B cell (primary cell): ENCODE measurements around the gene TNN. TPM values are rescaled to one million over a fixed set of nuclear protein-coding genes. Genes with fewer than 3 reads are reported as not detected.

ENCODE experiments used
- ATAC-seq: fragments of 200-7000 bp; cut with Tn5 transposase; one replicate; pipeline ENCODE4 v1.10.0; 2021; ENCODE audit warnings: low read depth, mild to moderate bottlenecking, moderate number of reproducible peaks, moderate library complexity
- CTCF ChIA-PET: fragments of 350-600 bp; sonication (Branson Sonifier 250); formaldehyde crosslinking; loops from one replicate; lab custom pipeline; 2021; ENCODE audit warnings: antibody characterized with exemption, inconsistent platforms; lab: Charles Lee
- POLR2A ChIA-PET: fragments of 350-600 bp; sonication (Branson Sonifier 250); formaldehyde crosslinking; loops from one replicate; lab custom pipeline; 2021; ENCODE audit warnings: antibody characterized with exemption; lab: Charles Lee
- DNase-seq: peaks from one replicate; pipeline ENCODE4 v3.0.0; 2013
- H2AFZ ChIP-seq: 2 replicates; pipeline ENCODE4 v1.6.1; 2012; ENCODE audit warnings: mild to moderate bottlenecking, low read depth, low read length; ENCODE audit not compliant: insufficient read depth, poor library complexity, severe bottlenecking
- H3K27ac ChIP-seq, 2 donors: 1 replicate in 1 of 2; 2 replicates in 1 of 2; pipeline ENCODE4 v1.5.1; 2012 to 2013; ENCODE audit warnings: low read length in 2 of 2, mild to moderate bottlenecking in 2 of 2, moderate library complexity in 1 of 2
- H3K27me3 ChIP-seq, 4 experiments: fragments of 200-600 bp in 1 of 4; sonication (generic) in 1 of 4; replicated peaks in 1 of 4; 1 replicate in 2 of 4; 2 replicates in 2 of 4; pipeline versions ENCODE4 v1.6.1 to v1.7.0; 2013 to 2016; ENCODE audit warnings: low read length in 3 of 4, mild to moderate bottlenecking in 2 of 4, mixed read lengths in 1 of 4, moderate library complexity in 1 of 4; ENCODE audit not compliant: insufficient read depth in 4 of 4, control insufficient read depth in 3 of 4; ENCODE audit errors: control extremely low read depth in 1 of 4
- H3K36me3 ChIP-seq, 2 experiments: replicated peaks in 1 of 2; 1 replicate in 1 of 2; 2 replicates in 1 of 2; pipeline versions ENCODE4 v1.6.1 to v1.7.1; 2013; ENCODE audit warnings: low read length in 1 of 2; ENCODE audit not compliant: insufficient read depth in 2 of 2, control insufficient read depth in 1 of 2; ENCODE audit errors: control extremely low read depth in 1 of 2, extremely low read depth in 1 of 2
- H3K4me1 ChIP-seq, 2 donors: fragments of 200-600 bp in 1 of 2; sonication (generic) in 1 of 2; 1 replicate in 1 of 2; 2 replicates in 1 of 2; pipeline versions ENCODE4 v1.5.1 to v1.6.1; 2013 to 2017; ENCODE audit warnings: low read length in 2 of 2; ENCODE audit not compliant: control insufficient read depth in 2 of 2, insufficient read depth in 2 of 2
- H3K4me2 ChIP-seq: replicated peaks from 2 replicates; pipeline ENCODE3; 2012; ENCODE audit warnings: mild to moderate bottlenecking, low read depth, low read length; ENCODE audit not compliant: poor library complexity, severe bottlenecking
- H3K4me3 ChIP-seq, 5 experiments: fragments of 200-600 bp in 1 of 5; sonication (generic) in 1 of 5; 1 replicate in 3 of 5; 2 replicates in 2 of 5; pipeline versions ENCODE4 v1.5.1 to v1.7.0; 2011 to 2016; ENCODE audit warnings: low read length in 4 of 5, mild to moderate bottlenecking in 4 of 5, low read depth in 2 of 5, control low read depth in 1 of 5, moderate library complexity in 1 of 5; ENCODE audit not compliant: insufficient read depth in 1 of 5; ENCODE audit errors: control extremely low read depth in 1 of 5, extremely low read depth in 1 of 5
- H3K79me2 ChIP-seq: fragments of 200-600 bp; sonication (generic); one replicate; pipeline ENCODE4 v1.6.0; 2016; ENCODE audit warnings: low read length; ENCODE audit not compliant: control insufficient read depth, insufficient read depth
- H3K9ac ChIP-seq: fragments of 200-600 bp; sonication (generic); 2 replicates; pipeline ENCODE4 v1.6.1; 2017; ENCODE audit warnings: mild to moderate bottlenecking, low read length, moderate library complexity
- H3K9me3 ChIP-seq, 3 donors: one replicate each; pipeline versions ENCODE4 v1.6.1 to v1.7.1; 2013; ENCODE audit warnings: low read length in 2 of 3; ENCODE audit not compliant: control insufficient read depth in 2 of 3, insufficient read depth in 1 of 3; ENCODE audit errors: control extremely low read depth in 1 of 3
- H4K20me1 ChIP-seq: 2 replicates; pipeline ENCODE4 v1.6.0; 2012; ENCODE audit warnings: mild to moderate bottlenecking, low read length; ENCODE audit not compliant: insufficient read depth, control insufficient read depth, poor library complexity, severe bottlenecking
- H3K27ac Mint-ChIP-seq: one replicate; pipeline ENCODE4 v1.8.0; 2021; ENCODE audit warnings: mixed read lengths
- H3K27me3 Mint-ChIP-seq: one replicate; pipeline ENCODE4 v1.8.0; 2021; ENCODE audit warnings: mixed read lengths
- H3K4me1 Mint-ChIP-seq: one replicate; pipeline ENCODE4 v1.8.0; 2021; ENCODE audit warnings: mixed read lengths
- H3K4me3 Mint-ChIP-seq: one replicate; pipeline ENCODE4 v1.8.0; 2021; ENCODE audit warnings: mixed read lengths
- H3K9me3 Mint-ChIP-seq: one replicate; pipeline ENCODE4 v1.8.0; 2022; ENCODE audit warnings: mixed read lengths; ENCODE audit not compliant: insufficient read depth
- CTCF ChIP-seq: fragments of 200-600 bp; IDR thresholded peaks from one replicate; pipeline ENCODE4 v1.8.0; 2022; ENCODE audit warnings: antibody characterized with exemption, mild to moderate bottlenecking
- EZH2 ChIP-seq: IDR thresholded peaks from 2 replicates; pipeline ENCODE4 v1.6.1; 2012; ENCODE audit warnings: borderline replicate concordance, low read depth, mild to moderate bottlenecking, moderate library complexity, low read length; ENCODE audit not compliant: insufficient read depth, poor library complexity, severe bottlenecking
- WGBS: methylation state at CpG from one replicate; pipeline ENCODE4 v1.1.5; 2013; ENCODE audit warnings: missing lambda C conversion rate; ENCODE audit not compliant: insufficient coverage; 5-methylcytosine and 5-hydroxymethylcytosine counted together
- intact Hi-C: fragments of 100-400 bp; cut with micrococcal nuclease; formaldehyde crosslinking; loops from one replicate; pipeline ENCODE4 v1.10.0; 2022
- polyA plus RNA-seq: library from polyadenylated mRNA; depleted of rRNA; stranded (reverse); fragments of >200 nt; gene quantifications from 2 replicates; pipeline ENCODE4 v1.2.3, GENCODE V29; 2012
- total RNA-seq, 2 donors: library from RNA; stranded (reverse); fragments of 120-200 nt in 1 of 2; gene quantifications; 1 replicate in 1 of 2; 2 replicates in 1 of 2; pipeline versions ENCODE4 v1.2.3 to v1.2.4, GENCODE V29; 2013 to 2022

The TNN gene
- total and polyA plus RNA-seq, 2 donors (not counting 1 experiment from before 2014, with no cell fraction given): not detected

DNA sequence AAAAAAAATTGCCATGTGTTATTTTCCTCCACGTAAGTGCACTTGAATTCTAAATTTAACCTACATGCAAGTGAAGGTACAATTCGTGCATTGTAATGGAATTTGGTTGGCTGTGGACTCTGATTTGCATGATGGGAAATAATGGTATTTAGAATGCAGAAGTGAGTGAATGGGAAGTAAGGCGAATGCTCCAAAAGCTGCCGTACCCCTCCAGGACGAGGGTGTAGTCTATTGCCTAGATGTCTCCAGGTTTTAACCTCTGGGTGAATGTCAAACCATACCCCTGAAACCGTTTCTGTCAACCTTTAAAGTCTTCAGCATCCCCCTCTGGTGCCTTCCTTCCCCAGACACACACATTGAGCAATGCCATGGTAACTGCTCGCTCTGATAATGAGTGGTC, 80.4 kb downstream of the TNN start:
- DNase-seq (no peak), ATAC-seq (no peak)
- intact Hi-C loops: no loop called here
- no peaks in the 10 kb centered on the region for H4K20me1 ChIP-seq
- no peak overlapping the region for H3K27ac ChIP-seq
- ChIA-PET POLR2A (no interaction called here), CTCF (interaction anchor here (1.1 to 11.2 kb wide), 6 partner anchors 12 to 596 kb away, joined by 3 to 468 read pairs (median 4); partner anchors contain the start of gene TNR)
- Mint-ChIP-seq H3K4me3 (no peak overlapping the region), H3K9me3 (no peaks in the 10 kb centered on the region), H3K4me1 (peaks cover 11% of the 10 kb centered on the region), H3K27me3 (peaks cover 28% of the 10 kb centered on the region), H3K27ac (no peak overlapping the region)
- TF ChIP-seq EZH2 (no peak), CTCF (no peak)
- peaks cover 0 to 6% (median 0%) of the 10 kb centered on the region in 3 donors for H3K9me3 ChIP-seq
- H2AFZ ChIP-seq: no peak overlapping the region
- no peak overlapping the region for H3K9ac ChIP-seq
- no peak overlapping the region for H3K4me2 ChIP-seq
- no peaks in the 10 kb centered on the region for H3K79me2 ChIP-seq
- H3K4me3 ChIP-seq: no peak overlapping the region
- peaks cover 0 to 8% of the 10 kb centered on the region in 2 donors for H3K4me1 ChIP-seq
- peaks cover 0 to 20% (median 7%) of the 10 kb centered on the region in 4 experiments for H3K27me3 ChIP-seq
- no peaks in the 10 kb centered on the region for H3K36me3 ChIP-seq
- WGBS: 27% methylated on average over 3 of the region's 7 CpGs

GRCh38 chr1:175150596-175151319, 83.1 kb downstream of the TNN start:
- intact Hi-C loops: loop anchor here (5.0 kb wide), 2 partner anchors 592 to 607 kb away; partner anchors contain the start of gene TNR
- no peak overlapping the region for H2AFZ ChIP-seq
- no peak overlapping the region for H3K4me3 ChIP-seq
- no peak overlapping the region for H3K27ac ChIP-seq
- peaks cover 13 to 24% of the 10 kb centered on the region in 2 donors for H3K4me1 ChIP-seq
- H3K4me2 ChIP-seq: no peak overlapping the region
- H3K9ac ChIP-seq: no peak overlapping the region
- Mint-ChIP-seq H3K4me1 (peaks cover 27% of the 10 kb centered on the region), H3K9me3 (no peaks in the 10 kb centered on the region), H3K4me3 (no peak overlapping the region), H3K27me3 (peaks cover 28% of the 10 kb centered on the region), H3K27ac (no peak overlapping the region)
- POLR2A ChIA-PET: interaction anchor here (0.6 kb wide), 1 partner anchor 200 kb away, joined by 3 read pairs; no protein-coding TSS in a partner anchor
- DNase-seq (no peak), ATAC-seq (no peak)
- CTCF ChIA-PET: interaction anchor here (0.6 to 11.2 kb wide), 31 partner anchors 9 to 919 kb away, joined by 3 to 468 read pairs (median 7); partner anchors contain the start of gene TNR
- peaks cover 0 to 18% (median 7%) of the 10 kb centered on the region in 4 experiments for H3K27me3 ChIP-seq
- H3K79me2 ChIP-seq: no peaks in the 10 kb centered on the region
- H4K20me1 ChIP-seq: peaks cover 3% of the 10 kb centered on the region
- WGBS: 91% methylated on average over 9 of the region's 9 CpGs
- no peaks in the 10 kb centered on the region for H3K9me3 ChIP-seq
- TF ChIP-seq EZH2 (no peak), CTCF (no peak)
- H3K36me3 ChIP-seq: no peaks in the 10 kb centered on the region
